Adrenal gland (tissue), 5 donors: Measurements from ENCODE around the gene RASAL1.

Experiments used
- POLR2A ChIP-seq, 2 donors: fragments of 450-650 bp; IDR thresholded peaks; one replicate each; pipeline ENCODE4 v1.6.1; 2017; ENCODE audit warnings: antibody characterized with exemption in 2 of 2, mild to moderate bottlenecking in 2 of 2, moderate library complexity in 1 of 2
- TF ChIP-seq, protein P1 (sequence below), 6 experiments: fragments of 450-650 bp in 4 of 6; fragments of 200-600 bp in 2 of 6; sonication (generic) in 1 of 6; IDR thresholded peaks; 1 replicate in 5 of 6; 2 replicates in 1 of 6; pipeline versions ENCODE4 v1.5.1 to v1.8.0; 2016 to 2021; ENCODE audit warnings: antibody characterized with exemption in 6 of 6, mild to moderate bottlenecking in 2 of 6, moderate library complexity in 1 of 6
- donor health status: DM: no; HTN: no; CAD: no.

- TF ChIP-seq, protein P1, sequence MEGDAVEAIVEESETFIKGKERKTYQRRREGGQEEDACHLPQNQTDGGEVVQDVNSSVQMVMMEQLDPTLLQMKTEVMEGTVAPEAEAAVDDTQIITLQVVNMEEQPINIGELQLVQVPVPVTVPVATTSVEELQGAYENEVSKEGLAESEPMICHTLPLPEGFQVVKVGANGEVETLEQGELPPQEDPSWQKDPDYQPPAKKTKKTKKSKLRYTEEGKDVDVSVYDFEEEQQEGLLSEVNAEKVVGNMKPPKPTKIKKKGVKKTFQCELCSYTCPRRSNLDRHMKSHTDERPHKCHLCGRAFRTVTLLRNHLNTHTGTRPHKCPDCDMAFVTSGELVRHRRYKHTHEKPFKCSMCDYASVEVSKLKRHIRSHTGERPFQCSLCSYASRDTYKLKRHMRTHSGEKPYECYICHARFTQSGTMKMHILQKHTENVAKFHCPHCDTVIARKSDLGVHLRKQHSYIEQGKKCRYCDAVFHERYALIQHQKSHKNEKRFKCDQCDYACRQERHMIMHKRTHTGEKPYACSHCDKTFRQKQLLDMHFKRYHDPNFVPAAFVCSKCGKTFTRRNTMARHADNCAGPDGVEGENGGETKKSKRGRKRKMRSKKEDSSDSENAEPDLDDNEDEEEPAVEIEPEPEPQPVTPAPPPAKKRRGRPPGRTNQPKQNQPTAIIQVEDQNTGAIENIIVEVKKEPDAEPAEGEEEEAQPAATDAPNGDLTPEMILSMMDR (IDR thresholded peaks at IDR 0.05) = no peak
- TF ChIP-seq POLR2A (IDR thresholded peaks at IDR 0.05) = no peak
These were observed 30.2 kb upstream of the RASAL1 start for GRCh38 chr12:113165521-113166450.
